HL-60 (cell line): ENCODE measurements around the gene WRNIP1.
A peak's percentile ranks its signal among the peaks of the same experiment; 100 is the strongest.

Experiments
- DNase-seq, 2 experiments: peaks; one replicate each; pipeline ENCODE4 v3.0.0-alpha.2; 2010 to 2020; ENCODE audit warnings: low read depth in 1 of 2, low spot score in 1 of 2
- H3K27ac ChIP-seq: fragments of 250-450 bp; sonication (Bioruptor Pico); replicated peaks from 2 replicates; pipeline ENCODE4 v1.5.1; 2020; ENCODE audit warnings: mild to moderate bottlenecking, moderate library complexity
- H3K27me3 ChIP-seq: fragments of 250-450 bp; sonication (Bioruptor Pico); 2 replicates; pipeline ENCODE4 v1.5.1; 2021; ENCODE audit warnings: mild to moderate bottlenecking, moderate library complexity; ENCODE audit not compliant: insufficient read depth, poor library complexity, severe bottlenecking
- H3K4me3 ChIP-seq: replicated peaks from 2 replicates; pipeline ENCODE4 v1.5.1; 2011; ENCODE audit warnings: mild to moderate bottlenecking, control low read depth, low read length; ENCODE audit not compliant: insufficient read depth
- CTCF ChIP-seq: IDR thresholded peaks from one replicate; pipeline ENCODE4 v1.5.1; 2011; ENCODE audit warnings: low read length, control low read depth, inconsistent platforms; ENCODE audit not compliant: insufficient read depth
- GABPA ChIP-seq: IDR thresholded peaks from 2 replicates; pipeline ENCODE4 v1.6.1; 2012; ENCODE audit warnings: low read depth
- POLR2AphosphoS5 ChIP-seq: IDR thresholded peaks from 2 replicates; pipeline ENCODE4 v1.6.1; 2012; ENCODE audit warnings: low read depth
- SPI1 ChIP-seq: IDR thresholded peaks from 2 replicates; pipeline ENCODE4 v1.6.1; 2012; ENCODE audit warnings: low read depth, mild to moderate bottlenecking, borderline replicate concordance
- TF ChIP-seq, protein P1 (sequence below): IDR thresholded peaks from 2 replicates; pipeline ENCODE4 v1.6.1; 2012; ENCODE audit warnings: low read depth; ENCODE audit not compliant: insufficient replicate concordance

The WRNIP1 gene

DNA sequence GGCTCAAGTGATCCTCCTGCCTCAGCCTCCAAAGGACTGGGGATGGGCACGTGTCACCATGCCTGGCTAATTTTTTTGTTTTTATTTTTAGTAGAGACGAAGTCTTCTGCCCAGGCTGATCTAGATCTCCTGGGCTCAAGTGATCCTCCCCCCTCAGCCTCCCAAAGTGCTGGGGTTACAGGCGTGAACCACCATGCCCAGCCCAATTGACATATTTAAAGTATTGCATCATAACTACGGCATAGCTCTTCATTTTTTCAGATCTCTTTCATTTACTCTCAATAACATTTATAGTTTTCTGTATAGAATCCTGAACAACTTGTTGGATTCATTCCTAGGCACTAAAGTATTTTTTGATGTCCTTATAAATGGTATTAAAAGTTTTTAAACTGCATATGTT lies 63.4 kb downstream of the WRNIP1 start:
- peak overlapping the region; percentile 15; the same call in 1 of the 2 replicates for H3K27ac ChIP-seq
- H3K27me3 ChIP-seq: no peaks in the 10 kb centered on the region
- DNase-seq: no peak
- no peak overlapping the region for H3K4me3 ChIP-seq
- no peak for TF ChIP-seq GABPA
- no peak for TF ChIP-seq SPI1
- no peak for TF ChIP-seq POLR2AphosphoS5
- TF ChIP-seq, protein P1, sequence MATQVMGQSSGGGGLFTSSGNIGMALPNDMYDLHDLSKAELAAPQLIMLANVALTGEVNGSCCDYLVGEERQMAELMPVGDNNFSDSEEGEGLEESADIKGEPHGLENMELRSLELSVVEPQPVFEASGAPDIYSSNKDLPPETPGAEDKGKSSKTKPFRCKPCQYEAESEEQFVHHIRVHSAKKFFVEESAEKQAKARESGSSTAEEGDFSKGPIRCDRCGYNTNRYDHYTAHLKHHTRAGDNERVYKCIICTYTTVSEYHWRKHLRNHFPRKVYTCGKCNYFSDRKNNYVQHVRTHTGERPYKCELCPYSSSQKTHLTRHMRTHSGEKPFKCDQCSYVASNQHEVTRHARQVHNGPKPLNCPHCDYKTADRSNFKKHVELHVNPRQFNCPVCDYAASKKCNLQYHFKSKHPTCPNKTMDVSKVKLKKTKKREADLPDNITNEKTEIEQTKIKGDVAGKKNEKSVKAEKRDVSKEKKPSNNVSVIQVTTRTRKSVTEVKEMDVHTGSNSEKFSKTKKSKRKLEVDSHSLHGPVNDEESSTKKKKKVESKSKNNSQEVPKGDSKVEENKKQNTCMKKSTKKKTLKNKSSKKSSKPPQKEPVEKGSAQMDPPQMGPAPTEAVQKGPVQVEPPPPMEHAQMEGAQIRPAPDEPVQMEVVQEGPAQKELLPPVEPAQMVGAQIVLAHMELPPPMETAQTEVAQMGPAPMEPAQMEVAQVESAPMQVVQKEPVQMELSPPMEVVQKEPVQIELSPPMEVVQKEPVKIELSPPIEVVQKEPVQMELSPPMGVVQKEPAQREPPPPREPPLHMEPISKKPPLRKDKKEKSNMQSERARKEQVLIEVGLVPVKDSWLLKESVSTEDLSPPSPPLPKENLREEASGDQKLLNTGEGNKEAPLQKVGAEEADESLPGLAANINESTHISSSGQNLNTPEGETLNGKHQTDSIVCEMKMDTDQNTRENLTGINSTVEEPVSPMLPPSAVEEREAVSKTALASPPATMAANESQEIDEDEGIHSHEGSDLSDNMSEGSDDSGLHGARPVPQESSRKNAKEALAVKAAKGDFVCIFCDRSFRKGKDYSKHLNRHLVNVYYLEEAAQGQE: no peak
- no peak for TF ChIP-seq CTCF

DNA sequence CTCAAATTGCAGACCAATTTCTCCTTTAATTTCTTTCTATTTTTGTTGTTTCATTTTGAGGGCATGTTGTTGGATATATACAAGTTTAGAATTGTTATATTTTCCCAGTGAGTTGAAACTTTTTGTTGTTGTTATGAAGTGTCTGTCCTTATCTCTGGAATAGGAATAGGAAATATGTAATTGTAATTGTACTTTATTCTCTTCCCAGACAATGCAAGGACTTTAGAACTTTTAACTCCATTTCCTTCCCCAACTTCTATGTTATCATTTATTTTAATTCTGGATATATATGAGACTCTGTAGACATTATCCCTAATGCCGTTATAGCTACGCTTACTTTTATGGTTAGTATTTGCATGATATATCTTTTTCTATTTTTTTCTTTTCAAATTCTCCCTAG lies 64.1 kb downstream of the WRNIP1 start:
- Histone ChIP-seq H3K27ac (peak overlapping the region; percentile 15; the same call in 1 of the 2 replicates), H3K27me3 (no peaks in the 10 kb centered on the region), H3K4me3 (no peak overlapping the region)
- TF ChIP-seq SPI1 (no peak), GABPA (no peak), CTCF (no peak), POLR2AphosphoS5 (no peak)
- TF ChIP-seq, protein P1: no peak
- no peak for DNase-seq

GRCh38 chr6:2830183-2830582 lies 65.0 kb downstream of the WRNIP1 start:
- TF ChIP-seq SPI1: no peak
- TF ChIP-seq GABPA: no peak
- no peak for TF ChIP-seq CTCF
- TF ChIP-seq, protein P1: no peak
- TF ChIP-seq POLR2AphosphoS5: no peak
- no peak for DNase-seq
- no peaks in the 10 kb centered on the region for H3K27me3 ChIP-seq
- no peak overlapping the region for H3K4me3 ChIP-seq
- H3K27ac ChIP-seq: no peak overlapping the region
